Measurements from ENCODE around the gene SLC35F4. TPM values are rescaled to one million over a fixed set of nuclear protein-coding genes. Genes with fewer than 3 reads are reported as not detected.

Gene SLC35F4
- total and polyA plus RNA-seq, 2 experiments from 2014 or later = 0.10 TPM; not detected in 1

GRCh38 chr14:57660208-57660607, 205.7 kb downstream of the SLC35F4 start:
- H3K27ac ChIP-seq = no peak overlapping the region

DNA sequence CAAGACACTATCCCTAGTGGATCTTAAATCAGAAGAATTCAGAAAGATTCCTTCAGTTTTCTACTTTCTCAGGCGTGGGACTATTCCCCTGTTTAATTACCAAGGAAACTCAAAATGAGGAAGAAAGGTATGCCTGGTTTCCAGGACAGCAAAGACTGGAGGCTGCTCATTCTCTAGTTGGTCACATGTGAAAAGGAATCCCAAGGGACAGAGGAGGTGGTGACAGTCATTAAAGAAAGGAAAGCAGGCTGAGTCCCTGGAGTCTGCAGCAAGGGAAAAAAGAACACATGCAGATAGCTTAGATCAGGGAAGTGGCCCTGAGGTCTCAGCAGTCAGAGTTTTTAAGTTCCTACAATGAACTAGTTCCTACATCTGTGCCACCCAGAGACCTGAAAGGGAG, 206.8 kb downstream of the SLC35F4 start:
- H3K4me3 ChIP-seq = no peak overlapping the region
- H3K27ac ChIP-seq = no peak overlapping the region
- H3K4me1 ChIP-seq (ENCODE audit: low read depth) = no peaks in the 10 kb centered on the region
- TF ChIP-seq, protein P1, sequence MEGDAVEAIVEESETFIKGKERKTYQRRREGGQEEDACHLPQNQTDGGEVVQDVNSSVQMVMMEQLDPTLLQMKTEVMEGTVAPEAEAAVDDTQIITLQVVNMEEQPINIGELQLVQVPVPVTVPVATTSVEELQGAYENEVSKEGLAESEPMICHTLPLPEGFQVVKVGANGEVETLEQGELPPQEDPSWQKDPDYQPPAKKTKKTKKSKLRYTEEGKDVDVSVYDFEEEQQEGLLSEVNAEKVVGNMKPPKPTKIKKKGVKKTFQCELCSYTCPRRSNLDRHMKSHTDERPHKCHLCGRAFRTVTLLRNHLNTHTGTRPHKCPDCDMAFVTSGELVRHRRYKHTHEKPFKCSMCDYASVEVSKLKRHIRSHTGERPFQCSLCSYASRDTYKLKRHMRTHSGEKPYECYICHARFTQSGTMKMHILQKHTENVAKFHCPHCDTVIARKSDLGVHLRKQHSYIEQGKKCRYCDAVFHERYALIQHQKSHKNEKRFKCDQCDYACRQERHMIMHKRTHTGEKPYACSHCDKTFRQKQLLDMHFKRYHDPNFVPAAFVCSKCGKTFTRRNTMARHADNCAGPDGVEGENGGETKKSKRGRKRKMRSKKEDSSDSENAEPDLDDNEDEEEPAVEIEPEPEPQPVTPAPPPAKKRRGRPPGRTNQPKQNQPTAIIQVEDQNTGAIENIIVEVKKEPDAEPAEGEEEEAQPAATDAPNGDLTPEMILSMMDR (IDR thresholded peaks at IDR 0.05; ENCODE audit: low read depth, low read length) = no peak
- DNase-seq (ENCODE audit: low read depth in 1 of 2, low spot score in 1 of 2) = peak in 1 of 2 donors; percentile 28
- no peaks in the 10 kb centered on the region for H3K36me3 ChIP-seq
- no peaks in the 10 kb centered on the region for H3K9me3 ChIP-seq (ENCODE audit: low read depth)
- no peaks in the 10 kb centered on the region for H3K27me3 ChIP-seq

More at GRCh38 chr14:57660208-57660607, 205.7 kb downstream of the SLC35F4 start:
- TF ChIP-seq, protein P1 (IDR thresholded peaks at IDR 0.05; ENCODE audit: low read depth, low read length) = no peak
- H3K9me3 ChIP-seq (ENCODE audit: low read depth) = no peaks in the 10 kb centered on the region
- no peaks in the 10 kb centered on the region for H3K4me1 ChIP-seq (ENCODE audit: low read depth)
- H3K27me3 ChIP-seq = no peaks in the 10 kb centered on the region
- DNase-seq (ENCODE audit: low read depth in 1 of 2, low spot score in 1 of 2) = no peak
- H3K36me3 ChIP-seq = no peaks in the 10 kb centered on the region
- H3K4me3 ChIP-seq = no peak overlapping the region

- Histone ChIP-seq H3K9me3 (ENCODE audit: low read depth) (no peaks in the 10 kb centered on the region), H3K4me3 (no peak overlapping the region), H3K36me3 (no peaks in the 10 kb centered on the region), H3K4me1 (ENCODE audit: low read depth) (no peaks in the 10 kb centered on the region), H3K27me3 (no peaks in the 10 kb centered on the region), H3K27ac (no peak overlapping the region)
- TF ChIP-seq, protein P1 (IDR thresholded peaks at IDR 0.05; ENCODE audit: low read depth, low read length) = no peak
- DNase-seq (ENCODE audit: low read depth in 1 of 2, low spot score in 1 of 2) = peak in 1 of 2 donors; percentile 3
These were observed 208.4 kb downstream of the SLC35F4 start for GRCh38 chr14:57657487-57657886.

- H3K4me1 ChIP-seq (ENCODE audit: low read depth) = no peaks in the 10 kb centered on the region
These were observed 209.0 kb downstream of the SLC35F4 start for GRCh38 chr14:57656853-57657252.

GRCh38 chr14:57652769-57653168, 213.1 kb downstream of the SLC35F4 start:
- Histone ChIP-seq H3K36me3 (no peaks in the 10 kb centered on the region), H3K27ac (no peak overlapping the region), H3K4me3 (no peak overlapping the region), H3K4me1 (ENCODE audit: low read depth) (no peaks in the 10 kb centered on the region), H3K9me3 (ENCODE audit: low read depth) (no peaks in the 10 kb centered on the region), H3K27me3 (no peaks in the 10 kb centered on the region)
- TF ChIP-seq, protein P1 (IDR thresholded peaks at IDR 0.05; ENCODE audit: low read depth, low read length) = no peak
- no peak for DNase-seq (ENCODE audit: low read depth in 1 of 2, low spot score in 1 of 2)

More at GRCh38 chr14:57656853-57657252, 209.0 kb downstream of the SLC35F4 start:
- no peak overlapping the region for H3K27ac ChIP-seq
- no peaks in the 10 kb centered on the region for H3K27me3 ChIP-seq
- no peak overlapping the region for H3K4me3 ChIP-seq
- no peaks in the 10 kb centered on the region for H3K36me3 ChIP-seq
- no peak for DNase-seq (ENCODE audit: low read depth in 1 of 2, low spot score in 1 of 2)
- no peaks in the 10 kb centered on the region for H3K9me3 ChIP-seq (ENCODE audit: low read depth)
- TF ChIP-seq, protein P1 (IDR thresholded peaks at IDR 0.05; ENCODE audit: low read depth, low read length) = no peak

DNA sequence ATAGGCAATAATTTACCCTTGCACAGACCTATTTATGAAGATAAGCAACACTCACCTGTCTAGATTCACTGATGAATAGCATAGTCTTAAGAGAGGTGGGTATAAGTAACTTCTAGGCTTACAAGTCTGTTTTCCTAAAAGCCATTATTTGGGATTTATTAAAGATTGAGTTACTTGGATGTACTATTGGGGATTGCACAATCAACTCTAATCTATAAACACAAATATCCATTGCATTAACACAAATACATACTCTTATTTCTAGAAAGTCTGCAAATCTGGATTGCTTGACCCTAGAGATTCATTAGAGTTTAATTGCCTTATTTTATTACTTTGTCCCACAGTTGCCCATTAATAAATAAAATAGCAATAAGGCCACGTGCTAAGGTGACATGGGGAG, 224.1 kb downstream of the SLC35F4 start:
- no peak overlapping the region for H3K27ac ChIP-seq
- no peaks in the 10 kb centered on the region for H3K36me3 ChIP-seq
- H3K9me3 ChIP-seq (ENCODE audit: low read depth) = no peaks in the 10 kb centered on the region
- H3K27me3 ChIP-seq = no peaks in the 10 kb centered on the region
- no peak overlapping the region for H3K4me3 ChIP-seq
- no peaks in the 10 kb centered on the region for H3K4me1 ChIP-seq (ENCODE audit: low read depth)
- DNase-seq (ENCODE audit: low read depth in 1 of 2, low spot score in 1 of 2) = no peak
- TF ChIP-seq, protein P1 (IDR thresholded peaks at IDR 0.05; ENCODE audit: low read depth, low read length) = no peak
